HepG2 (cell line): ENCODE results near the gene RAB28. TPM values are rescaled to one million over a fixed set of nuclear protein-coding genes. Genes with fewer than 3 reads are reported as not detected.

Source experiments
- DMAP1 ChIP-seq: IDR thresholded peaks from 2 replicates; pipeline ENCODE4 v1.6.1; 2016
- NR2F2 ChIP-seq: IDR thresholded peaks from 2 replicates; pipeline ENCODE4 v1.6.1; 2012; ENCODE audit warnings: low read depth, inconsistent platforms, borderline replicate concordance
- PATZ1 ChIP-seq: sonication (generic); formaldehyde crosslinking; IDR thresholded peaks from 2 replicates; pipeline ENCODE4 v1.4.0; 2020; ENCODE audit warnings: missing genetic modification reagents
- PHF20 ChIP-seq: sonication (generic); formaldehyde crosslinking; IDR thresholded peaks from 2 replicates; pipeline ENCODE4 v1.5.0; 2020; ENCODE audit warnings: mild to moderate bottlenecking, missing genetic modification reagents
- PLRG1 ChIP-seq: fragments of 450-650 bp; conservative IDR thresholded peaks from 2 replicates; pipeline ENCODE4 v1.6.1; 2016
- SPEN ChIP-seq: sonication (generic); formaldehyde crosslinking; IDR thresholded peaks from 2 replicates; pipeline ENCODE4 v1.5.1; 2020; ENCODE audit warnings: low read depth, mild to moderate bottlenecking, missing genetic modification reagents
- TEAD3 ChIP-seq: optimal IDR thresholded peaks from 2 replicates; pipeline ENCODE3; 2016; ENCODE audit warnings: borderline replicate concordance
- TFDP2 ChIP-seq: sonication (generic); formaldehyde crosslinking; IDR thresholded peaks from 2 replicates; pipeline ENCODE4 v1.4.0; 2020; ENCODE audit warnings: missing genetic modification reagents
- ZNF331 ChIP-seq: sonication (generic); formaldehyde crosslinking; IDR thresholded peaks from 2 replicates; pipeline ENCODE4 v1.4.0; 2020; ENCODE audit warnings: missing genetic modification reagents
- ZNF710 ChIP-seq: sonication (generic); formaldehyde crosslinking; IDR thresholded peaks from 2 replicates; pipeline ENCODE4 v1.5.0; 2020; ENCODE audit warnings: mild to moderate bottlenecking, missing genetic modification reagents, borderline replicate concordance
- ZNF746 ChIP-seq: sonication (generic); formaldehyde crosslinking; IDR thresholded peaks from 2 replicates; pipeline ENCODE4 v1.8.0; 2022; ENCODE audit warnings: mild to moderate bottlenecking, missing genetic modification reagents
- polyA plus RNA-seq, 8 experiments: library from polyadenylated mRNA; depleted of rRNA in 3 of 8; stranded (reverse) in 7 of 8; unstranded in 1 of 8; fragments of >200 nt; fragmentation: Illumina TruSeq in 4 of 8; extraction: Trizol in 4 of 8; gene quantifications; 2 replicates each; pipeline versions ENCODE4 v1.2.1 to v1.2.3, GENCODE V29; 2011 to 2016; ENCODE audit warnings: low read depth in 4 of 8, missing spikeins in 1 of 8, mixed read lengths in 1 of 8; ENCODE audit not compliant: insufficient read depth in 1 of 8
- total RNA-seq, 5 experiments: library from RNA; depleted of rRNA; stranded (reverse); fragments of >200 nt; fragmentation: Illumina TruSeq; extraction: Trizol; gene quantifications; 2 replicates each; pipeline ENCODE4 v1.2.3, GENCODE V29; 2016; ENCODE audit warnings: low read depth in 1 of 5
- TF ChIP-seq, protein P1 (sequence below): sonication (generic); formaldehyde crosslinking; IDR thresholded peaks from 2 replicates; pipeline ENCODE4 v1.4.0; 2020; ENCODE audit warnings: mild to moderate bottlenecking, low read depth, missing genetic modification reagents
- TF ChIP-seq, protein P2 (sequence below): sonication (generic); formaldehyde crosslinking; IDR thresholded peaks from 2 replicates; pipeline ENCODE4 v1.5.0; 2020; ENCODE audit warnings: mild to moderate bottlenecking, missing genetic modification reagents, moderate library complexity

RAB28 gene
- total and polyA plus RNA-seq, 2 of the 13 experiments (the other 11 are each of a cell fraction or from before 2014, with no cell fraction given): 11.8 to 18.2 TPM

GRCh38 chr4:13484122-13484748 lies at the start of gene RAB28 (continued):
- TF ChIP-seq PHF20 (CRISPR knock-in tag) (peak; percentile 49), ZNF331 (no peak), PLRG1 (no peak), TFDP2 (CRISPR knock-in tag) (peak; percentile 42), SPEN (CRISPR knock-in tag) (peak; percentile 29; the same call in 1 of the 2 replicates), ZNF746 (CRISPR knock-in tag) (no peak), NR2F2 (no peak), PATZ1 (no peak; the same call in 1 of the 2 replicates), ZNF710 (CRISPR knock-in tag) (no peak), TEAD3 (CRISPR knock-in tag) (no peak), DMAP1 (CRISPR knock-in tag) (no peak)
- TF ChIP-seq, protein P1, sequence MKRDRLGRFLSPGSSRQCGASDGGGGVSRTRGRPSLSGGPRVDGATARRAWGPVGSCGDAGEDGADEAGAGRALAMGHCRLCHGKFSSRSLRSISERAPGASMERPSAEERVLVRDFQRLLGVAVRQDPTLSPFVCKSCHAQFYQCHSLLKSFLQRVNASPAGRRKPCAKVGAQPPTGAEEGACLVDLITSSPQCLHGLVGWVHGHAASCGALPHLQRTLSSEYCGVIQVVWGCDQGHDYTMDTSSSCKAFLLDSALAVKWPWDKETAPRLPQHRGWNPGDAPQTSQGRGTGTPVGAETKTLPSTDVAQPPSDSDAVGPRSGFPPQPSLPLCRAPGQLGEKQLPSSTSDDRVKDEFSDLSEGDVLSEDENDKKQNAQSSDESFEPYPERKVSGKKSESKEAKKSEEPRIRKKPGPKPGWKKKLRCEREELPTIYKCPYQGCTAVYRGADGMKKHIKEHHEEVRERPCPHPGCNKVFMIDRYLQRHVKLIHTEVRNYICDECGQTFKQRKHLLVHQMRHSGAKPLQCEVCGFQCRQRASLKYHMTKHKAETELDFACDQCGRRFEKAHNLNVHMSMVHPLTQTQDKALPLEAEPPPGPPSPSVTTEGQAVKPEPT: no peak
- TF ChIP-seq, protein P2, sequence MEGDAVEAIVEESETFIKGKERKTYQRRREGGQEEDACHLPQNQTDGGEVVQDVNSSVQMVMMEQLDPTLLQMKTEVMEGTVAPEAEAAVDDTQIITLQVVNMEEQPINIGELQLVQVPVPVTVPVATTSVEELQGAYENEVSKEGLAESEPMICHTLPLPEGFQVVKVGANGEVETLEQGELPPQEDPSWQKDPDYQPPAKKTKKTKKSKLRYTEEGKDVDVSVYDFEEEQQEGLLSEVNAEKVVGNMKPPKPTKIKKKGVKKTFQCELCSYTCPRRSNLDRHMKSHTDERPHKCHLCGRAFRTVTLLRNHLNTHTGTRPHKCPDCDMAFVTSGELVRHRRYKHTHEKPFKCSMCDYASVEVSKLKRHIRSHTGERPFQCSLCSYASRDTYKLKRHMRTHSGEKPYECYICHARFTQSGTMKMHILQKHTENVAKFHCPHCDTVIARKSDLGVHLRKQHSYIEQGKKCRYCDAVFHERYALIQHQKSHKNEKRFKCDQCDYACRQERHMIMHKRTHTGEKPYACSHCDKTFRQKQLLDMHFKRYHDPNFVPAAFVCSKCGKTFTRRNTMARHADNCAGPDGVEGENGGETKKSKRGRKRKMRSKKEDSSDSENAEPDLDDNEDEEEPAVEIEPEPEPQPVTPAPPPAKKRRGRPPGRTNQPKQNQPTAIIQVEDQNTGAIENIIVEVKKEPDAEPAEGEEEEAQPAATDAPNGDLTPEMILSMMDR (CRISPR knock-in tag): no peak
